H4 (cell line): ENCODE data around the gene PIK3R3. TPM values are rescaled to one million over a fixed set of nuclear protein-coding genes. Genes with fewer than 3 reads are reported as not detected.

ENCODE experiments used
- total RNA-seq: library from RNA; depleted of rRNA; stranded (reverse); fragments of >200 nt; shearing (Covaris generic); gene quantifications from 2 replicates; pipeline ENCODE4 v1.2.3, GENCODE V29; 2014; rRNA removed

Gene PIK3R3
- total RNA-seq, 1 experiment from 2014 or later: 14.9 TPM

Other genes starting within 250 kb of the PIK3R3 start
- gene TSPAN1, start 42.5 kb upstream of the PIK3R3 start, total RNA-seq: 0.64 and 0.66 TPM in 2 replicates
- gene P3R3URF, start 43.9 kb upstream of the PIK3R3 start, total RNA-seq: not detected in 2 replicates
- gene POMGNT1, start 65.8 kb upstream of the PIK3R3 start, total RNA-seq: 66.3 and 68.9 TPM in 2 replicates
- 0.15 and 0.41 TPM in 2 replicates for gene LURAP1, start 70.7 kb upstream of the PIK3R3 start, total RNA-seq
- gene RAD54L, start 115.1 kb upstream of the PIK3R3 start, total RNA-seq: 13.9 and 14.4 TPM in 2 replicates
- gene LRRC41, start 171.0 kb upstream of the PIK3R3 start, total RNA-seq: 65.0 and 88.5 TPM in 2 replicates
- 1,107 and 1,124 TPM in 2 replicates for gene UQCRH, start 171.1 kb upstream of the PIK3R3 start, total RNA-seq
- 15.0 and 17.1 TPM in 2 replicates for gene NSUN4, start 208.2 kb upstream of the PIK3R3 start, total RNA-seq